Measurements from ENCODE around the gene NEK6.

NEK6 gene

DNA sequence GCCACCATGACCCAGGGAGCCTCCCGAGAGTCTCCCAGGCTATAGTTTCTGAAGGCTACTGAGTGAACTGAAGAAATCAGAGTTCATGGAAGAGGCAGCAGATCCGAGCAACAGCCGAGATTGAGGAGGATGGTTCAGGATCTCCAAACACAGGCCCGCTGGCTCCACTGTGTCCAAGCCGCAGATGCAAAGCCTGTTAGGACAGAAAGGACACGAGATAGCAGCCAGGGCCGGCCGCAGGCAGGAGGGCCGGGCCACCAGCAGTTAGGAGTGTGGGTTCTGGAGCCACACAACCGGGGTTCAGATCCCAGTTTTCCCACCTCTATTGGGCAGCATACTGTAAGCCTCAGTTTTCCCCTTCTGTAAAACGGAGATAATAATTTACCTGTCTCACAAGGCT lies 27.7 kb downstream of the NEK6 start:
- no peak for DNase-seq (ENCODE audit: low spot score)
- TF ChIP-seq, protein P1, sequence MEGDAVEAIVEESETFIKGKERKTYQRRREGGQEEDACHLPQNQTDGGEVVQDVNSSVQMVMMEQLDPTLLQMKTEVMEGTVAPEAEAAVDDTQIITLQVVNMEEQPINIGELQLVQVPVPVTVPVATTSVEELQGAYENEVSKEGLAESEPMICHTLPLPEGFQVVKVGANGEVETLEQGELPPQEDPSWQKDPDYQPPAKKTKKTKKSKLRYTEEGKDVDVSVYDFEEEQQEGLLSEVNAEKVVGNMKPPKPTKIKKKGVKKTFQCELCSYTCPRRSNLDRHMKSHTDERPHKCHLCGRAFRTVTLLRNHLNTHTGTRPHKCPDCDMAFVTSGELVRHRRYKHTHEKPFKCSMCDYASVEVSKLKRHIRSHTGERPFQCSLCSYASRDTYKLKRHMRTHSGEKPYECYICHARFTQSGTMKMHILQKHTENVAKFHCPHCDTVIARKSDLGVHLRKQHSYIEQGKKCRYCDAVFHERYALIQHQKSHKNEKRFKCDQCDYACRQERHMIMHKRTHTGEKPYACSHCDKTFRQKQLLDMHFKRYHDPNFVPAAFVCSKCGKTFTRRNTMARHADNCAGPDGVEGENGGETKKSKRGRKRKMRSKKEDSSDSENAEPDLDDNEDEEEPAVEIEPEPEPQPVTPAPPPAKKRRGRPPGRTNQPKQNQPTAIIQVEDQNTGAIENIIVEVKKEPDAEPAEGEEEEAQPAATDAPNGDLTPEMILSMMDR (IDR thresholded peaks at IDR 0.05): no peak
- Histone ChIP-seq H3K4me3 (no peak overlapping the region), H3K27ac (peak overlapping the region; percentile 94 to 97)

DNA sequence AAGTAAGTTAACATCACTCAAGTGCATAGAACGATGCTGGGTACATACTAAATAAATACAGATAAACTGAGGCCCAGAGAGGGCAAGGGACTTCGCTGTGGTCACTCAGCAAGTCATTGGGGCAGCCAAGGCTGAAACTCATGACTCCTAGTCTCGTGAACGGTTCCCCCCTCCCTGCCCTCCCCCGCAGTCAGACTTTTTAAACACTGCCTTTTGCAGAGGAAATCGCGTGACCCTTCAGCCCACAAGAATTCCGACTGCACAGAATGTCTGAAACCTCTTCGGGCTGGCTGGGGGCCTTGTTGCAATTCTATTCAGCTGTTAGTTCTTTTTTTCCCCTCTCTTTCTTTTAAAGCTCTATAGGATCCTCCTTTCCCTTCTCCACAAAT lies 28.1 kb downstream of the NEK6 start:
- TF ChIP-seq, protein P1 (IDR thresholded peaks at IDR 0.05): no peak
- peak overlapping the region; percentile 32 for H3K4me3 ChIP-seq
- no peak for DNase-seq (ENCODE audit: low spot score)
- H3K27ac ChIP-seq: peak overlapping the region; percentile 94 to 97

DNA sequence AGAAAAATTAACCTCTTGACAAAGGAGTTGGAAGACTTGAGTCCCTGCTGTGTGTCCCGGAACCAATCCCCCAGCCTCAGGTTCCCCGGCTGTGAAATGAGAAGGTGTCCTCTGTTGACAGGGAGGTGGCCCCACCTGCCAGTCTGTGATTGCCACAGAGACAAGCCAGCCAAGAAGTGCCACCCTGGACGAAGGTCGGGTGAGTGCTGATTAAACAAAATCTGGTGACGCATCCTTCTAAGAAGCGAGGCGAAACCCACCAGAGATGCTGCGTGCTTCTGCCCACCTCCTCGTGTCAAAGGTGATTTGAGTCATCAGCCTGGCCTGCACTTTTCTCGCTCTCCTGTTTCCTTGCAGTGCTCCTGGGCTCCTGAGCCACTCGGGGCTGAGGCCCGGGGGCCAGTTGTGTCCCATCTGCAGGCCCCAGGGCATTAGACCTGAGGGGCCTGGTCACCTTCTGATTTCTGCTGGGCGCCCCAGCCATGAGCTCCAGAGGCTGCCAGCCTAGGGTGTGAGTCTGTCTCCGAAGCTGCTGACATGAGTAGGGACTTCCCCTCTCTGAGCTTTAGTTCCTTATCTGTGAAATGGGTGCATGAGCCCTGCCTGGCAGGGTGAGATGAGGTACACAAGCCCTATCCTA lies 28.7 kb downstream of the NEK6 start:
- Histone ChIP-seq H3K4me3 (peak overlapping the region; percentile 32), H3K27ac (peak overlapping the region; percentile 94 to 97)
- TF ChIP-seq, protein P1 (IDR thresholded peaks at IDR 0.05): no peak
- no peak for DNase-seq (ENCODE audit: low spot score)

DNA sequence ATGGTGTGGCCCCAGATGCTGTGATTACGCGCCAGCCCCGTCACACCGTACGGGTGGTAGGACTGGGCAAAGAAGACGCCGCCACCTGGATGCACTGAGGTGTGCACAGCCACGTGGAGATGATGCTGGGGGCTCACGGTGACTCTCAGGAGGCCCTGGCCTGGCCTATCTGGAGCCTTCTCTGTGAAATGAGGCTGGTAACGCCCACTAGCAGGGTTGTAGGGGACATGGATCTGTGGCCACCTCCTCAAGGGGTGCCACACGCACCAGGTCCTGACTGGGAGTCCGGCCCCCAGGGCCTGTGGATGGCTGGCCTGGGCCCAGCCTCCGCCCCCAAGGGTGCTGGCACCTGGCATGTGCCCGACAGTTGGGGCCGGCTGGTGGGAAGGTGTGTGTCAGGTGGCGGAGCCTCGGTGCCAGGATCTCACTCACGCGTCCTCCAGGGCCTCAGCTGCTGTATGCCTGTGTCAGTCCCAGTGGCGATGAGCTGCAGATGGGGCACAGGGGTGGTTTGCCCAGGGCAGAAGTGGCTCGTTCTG lies 32.4 kb downstream of the NEK6 start:
- DNase-seq (ENCODE audit: low spot score): no peak
- no peak overlapping the region for H3K4me3 ChIP-seq
- TF ChIP-seq, protein P1 (IDR thresholded peaks at IDR 0.05): no peak
- peak overlapping the region in 1 of 2 donors; percentile 51 for H3K27ac ChIP-seq

DNA sequence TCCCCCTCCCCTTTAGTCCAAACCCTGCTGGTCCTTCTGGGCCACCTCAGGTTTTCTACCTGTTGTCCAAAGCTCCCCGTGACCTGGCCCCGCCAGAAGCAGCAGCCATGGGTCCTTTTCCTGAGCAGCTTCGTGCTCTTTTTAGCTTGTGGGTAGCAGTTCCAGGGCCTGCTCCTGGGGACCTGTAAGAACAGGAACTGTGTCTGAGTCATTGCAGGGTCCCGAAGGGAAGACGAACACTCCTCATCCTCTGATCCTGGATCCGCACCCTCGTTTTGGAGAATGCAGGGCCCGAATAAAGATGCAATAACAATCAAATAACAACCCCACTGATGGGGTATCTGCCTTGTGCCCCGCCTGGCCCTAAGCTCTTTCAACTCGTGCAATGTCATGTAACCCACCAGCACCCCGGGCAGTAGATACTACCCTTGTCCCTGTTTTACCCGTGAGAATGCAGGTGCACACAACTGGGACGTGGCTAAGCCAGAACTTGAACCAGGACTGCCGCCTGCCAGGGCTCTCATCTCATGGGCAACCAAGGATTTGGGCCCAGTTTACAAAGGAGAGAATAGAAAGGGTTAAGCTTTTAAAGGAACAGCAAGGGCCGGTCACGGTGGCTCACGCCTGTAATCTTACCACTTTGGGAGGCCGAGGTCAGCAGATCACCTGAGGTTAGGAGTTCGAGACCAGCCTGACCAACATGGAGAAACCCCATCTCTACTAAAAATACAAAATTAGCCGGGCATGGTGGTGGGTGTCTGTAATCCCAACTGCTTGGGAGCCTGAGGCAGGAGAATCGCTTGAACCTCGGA lies 33.2 kb downstream of the NEK6 start:
- TF ChIP-seq, protein P1 (IDR thresholded peaks at IDR 0.05): no peak
- Histone ChIP-seq H3K27ac (peak overlapping the region in 1 of 2 donors; percentile 51), H3K4me3 (no peak overlapping the region)
- no peak for DNase-seq (ENCODE audit: low spot score)

DNA sequence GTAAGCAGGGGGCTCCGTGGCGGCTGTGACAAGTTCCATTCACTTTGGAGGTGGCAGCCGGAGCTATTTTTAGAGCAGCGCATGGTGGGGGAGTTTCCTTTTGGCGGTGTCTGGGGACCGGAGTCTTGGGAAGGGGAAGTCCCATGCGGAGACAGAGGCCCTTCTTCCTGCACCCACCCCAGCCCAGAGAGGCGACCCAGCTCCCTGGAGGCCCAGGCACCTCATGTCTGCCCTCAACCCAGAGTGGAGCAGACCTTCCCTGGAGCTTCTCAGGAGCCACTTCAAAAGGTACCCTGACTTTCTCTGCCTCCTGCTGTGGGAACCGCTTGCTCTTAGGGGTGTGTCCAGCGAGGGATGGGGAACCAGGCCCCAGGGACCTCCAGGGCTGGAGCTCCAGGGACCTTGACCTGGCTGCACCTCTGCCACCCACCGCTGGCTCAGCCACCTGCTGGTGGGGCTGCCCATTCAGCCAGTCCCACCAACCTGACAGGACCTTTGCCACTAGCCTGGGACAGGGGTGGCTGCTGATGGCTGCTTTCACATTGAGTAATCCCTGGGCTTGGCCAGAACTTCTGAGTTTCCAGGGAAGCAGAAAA lies 34.1 kb downstream of the NEK6 start:
- peak overlapping the region; percentile 25 to 49 for H3K27ac ChIP-seq
- TF ChIP-seq, protein P1 (IDR thresholded peaks at IDR 0.05): no peak
- no peak overlapping the region for H3K4me3 ChIP-seq
- no peak for DNase-seq (ENCODE audit: low spot score)

Data from coronary artery (tissue), 2 donors.